ENCODE results near the gene MCC.

DNA sequence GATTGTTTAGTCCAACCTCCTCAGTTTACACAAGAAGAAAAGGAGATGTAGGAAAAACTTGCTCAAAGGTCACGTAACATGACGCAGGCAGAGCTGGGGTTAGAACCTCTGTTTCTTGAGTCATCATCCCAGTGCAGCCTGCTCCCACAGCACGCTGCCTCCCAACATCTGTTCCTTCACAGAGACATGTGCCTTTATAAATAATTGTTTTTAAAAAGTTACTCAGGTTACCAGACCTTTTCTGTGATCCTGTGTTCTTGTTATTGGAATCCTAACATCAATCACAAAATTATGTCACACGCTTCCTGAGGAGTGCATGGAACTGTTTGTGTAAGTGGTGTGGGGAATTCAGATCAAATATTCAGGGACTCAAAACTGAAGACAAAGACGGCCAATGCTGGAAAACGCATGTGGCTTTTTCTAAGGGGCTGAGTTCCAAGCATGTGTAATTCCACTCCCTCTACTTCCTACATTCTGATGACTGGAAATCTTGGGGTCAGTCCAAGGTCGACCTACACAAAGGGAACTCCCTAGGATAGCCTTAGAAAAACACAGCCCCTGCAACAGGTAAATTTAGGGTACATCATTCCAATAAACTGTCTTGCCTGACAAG, 237.8 kb downstream of the MCC start:
- TF ChIP-seq, protein P1, sequence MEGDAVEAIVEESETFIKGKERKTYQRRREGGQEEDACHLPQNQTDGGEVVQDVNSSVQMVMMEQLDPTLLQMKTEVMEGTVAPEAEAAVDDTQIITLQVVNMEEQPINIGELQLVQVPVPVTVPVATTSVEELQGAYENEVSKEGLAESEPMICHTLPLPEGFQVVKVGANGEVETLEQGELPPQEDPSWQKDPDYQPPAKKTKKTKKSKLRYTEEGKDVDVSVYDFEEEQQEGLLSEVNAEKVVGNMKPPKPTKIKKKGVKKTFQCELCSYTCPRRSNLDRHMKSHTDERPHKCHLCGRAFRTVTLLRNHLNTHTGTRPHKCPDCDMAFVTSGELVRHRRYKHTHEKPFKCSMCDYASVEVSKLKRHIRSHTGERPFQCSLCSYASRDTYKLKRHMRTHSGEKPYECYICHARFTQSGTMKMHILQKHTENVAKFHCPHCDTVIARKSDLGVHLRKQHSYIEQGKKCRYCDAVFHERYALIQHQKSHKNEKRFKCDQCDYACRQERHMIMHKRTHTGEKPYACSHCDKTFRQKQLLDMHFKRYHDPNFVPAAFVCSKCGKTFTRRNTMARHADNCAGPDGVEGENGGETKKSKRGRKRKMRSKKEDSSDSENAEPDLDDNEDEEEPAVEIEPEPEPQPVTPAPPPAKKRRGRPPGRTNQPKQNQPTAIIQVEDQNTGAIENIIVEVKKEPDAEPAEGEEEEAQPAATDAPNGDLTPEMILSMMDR (conservative IDR thresholded peaks at IDR 0.05; ENCODE audit: low read depth, low read length) = no peak
- TF ChIP-seq EZH2 (IDR thresholded peaks at IDR 0.05; ENCODE audit: borderline replicate concordance, low read depth, low read length, poor library complexity, severe bottlenecking) = no peak

All from A673 (cell line).